ENCODE results near the gene CDH12.

- no peak for TF ChIP-seq SP1 (IDR thresholded peaks at IDR 0.05; ENCODE audit: low read depth, low read length)
- no peak for TF ChIP-seq ZZZ3 (IDR thresholded peaks at IDR 0.05; ENCODE audit: control insufficient read depth, insufficient read length, low read depth)
- no peak for TF ChIP-seq ETV6 (conservative IDR thresholded peaks at IDR 0.05 in 1 of 2, IDR thresholded peaks at IDR 0.05 in 1 of 2; ENCODE audit: borderline replicate concordance in 1 of 2, low read depth in 1 of 2)
- no peak for TF ChIP-seq CTCF (IDR thresholded peaks at IDR 0.05 in 2 of 3, conservative IDR thresholded peaks at IDR 0.05 in 1 of 3; ENCODE audit: control insufficient read depth in 2 of 3, extremely low read depth in 1 of 3, insufficient read depth in 1 of 3, low read depth in 3 of 3, low read length in 3 of 3)
- TF ChIP-seq NFIC (IDR thresholded peaks at IDR 0.05; ENCODE audit: low read depth, low read length) = no peak
- TF ChIP-seq CHD2 (IDR thresholded peaks at IDR 0.05; ENCODE audit: borderline replicate concordance, low read depth, low read length) = no peak
These were observed 973.0 kb downstream of the CDH12 start for GRCh38 chr5:21880164-21880563.

All from GM12878 (cell line).